H1 (cell line): ENCODE measurements around the gene GRID1. TPM values are rescaled to one million over a fixed set of nuclear protein-coding genes. Genes with fewer than 3 reads are reported as not detected.

Source experiments
- CHD1 ChIP-seq: IDR thresholded peaks from 2 replicates; pipeline ENCODE4 v1.6.1; 2012; ENCODE audit warnings: low read depth, low read length, improper control_type of control experiment
- CHD7 ChIP-seq: fragments of 300-600 bp; sonication (generic); IDR thresholded peaks from 2 replicates; pipeline ENCODE4 v1.7.1; 2012; ENCODE audit warnings: low read length, moderate library complexity, mild to moderate bottlenecking, inconsistent platforms; ENCODE audit not compliant: insufficient replicate concordance
- CTBP2 ChIP-seq: IDR thresholded peaks from 2 replicates; pipeline ENCODE4 v1.7.0; 2011; ENCODE audit warnings: borderline replicate concordance, mild to moderate bottlenecking, moderate library complexity, mixed read lengths, low read length; ENCODE audit not compliant: insufficient read depth, insufficient read length
- RAD21 ChIP-seq, 2 experiments: IDR thresholded peaks in 1 of 2; conservative IDR thresholded peaks in 1 of 2; 2 replicates each; pipeline ENCODE4 v1.6.1; 2011; ENCODE audit warnings: low read depth in 2 of 2, low read length in 2 of 2, improper control_type of control experiment in 1 of 2, inconsistent platforms in 1 of 2, mild to moderate bottlenecking in 1 of 2, moderate library complexity in 1 of 2
- SIX5 ChIP-seq: IDR thresholded peaks from 2 replicates; pipeline ENCODE4 v1.6.1; 2011; ENCODE audit warnings: mild to moderate bottlenecking, low read depth, low read length
- polyA plus RNA-seq, 7 experiments: library from polyadenylated mRNA; depleted of rRNA in 3 of 7; stranded (reverse) in 5 of 7; unstranded in 2 of 7; fragments of >200 nt in 5 of 7; fragments of 200-250 nt in 2 of 7; gene quantifications; 1 replicate in 5 of 7; 2 replicates in 1 of 7; 4 replicates in 1 of 7; pipeline versions ENCODE4 v1.2.1 to v1.2.3, GENCODE V29; 2011 to 2013; ENCODE audit warnings: missing spikeins in 2 of 7, mixed read lengths in 2 of 7
- total RNA-seq: library from RNA; stranded (reverse); fragmentation: NEBNext Ultra II Directional; extraction: Animal tissue kit (Norgen Biotek cat#: 25700); gene quantifications from 2 replicates; pipeline ENCODE4 v1.2.1, GENCODE V29; 2021

The GRID1 gene
- total and polyA plus RNA-seq, 2 of the 8 experiments (the other 6 are each of a cell fraction or from before 2014, with no cell fraction given) = 0.22 to 0.30 TPM

- TF ChIP-seq CHD1 = no peak
- TF ChIP-seq CHD7 = no peak
- no peak for TF ChIP-seq CTBP2
- TF ChIP-seq RAD21 (IDR thresholded peaks at IDR 0.05 in 1 of 2, conservative IDR thresholded peaks at IDR 0.05 in 1 of 2; ENCODE audit: low read depth in 2 of 2, low read length in 2 of 2) = no peak
- TF ChIP-seq SIX5 = no peak
These were observed 767.5 kb downstream of the GRID1 start (continued) for GRCh38 chr10:85599081-85599480.
